ENCODE measurements around the gene SAFB2. TPM values are rescaled to one million over a fixed set of nuclear protein-coding genes. Genes with fewer than 3 reads are reported as not detected.

The SAFB2 gene
- total RNA-seq, 1 donor from 2014 or later: 48.2 TPM

GRCh38 chr19:5558101-5558621, 64.4 kb downstream of the SAFB2 start:
- TF ChIP-seq CTCF (IDR thresholded peaks at IDR 0.05): no peak
- no peaks in the 10 kb centered on the region for H3K4me1 Mint-ChIP-seq (ENCODE audit: low read depth)

GRCh38 chr19:5557691-5558090, 64.9 kb downstream of the SAFB2 start:
- DNase-seq (ENCODE audit: low spot score): no peak
- TF ChIP-seq CTCF (IDR thresholded peaks at IDR 0.05): no peak
- peaks cover 2% of the 10 kb centered on the region for H3K36me3 Mint-ChIP-seq (ENCODE audit: low read depth)
- no peak overlapping the region for H3K4me3 Mint-ChIP-seq (ENCODE audit: unreplicated experiment)
- H3K27ac Mint-ChIP-seq (ENCODE audit: unreplicated experiment): no peak overlapping the region
- H3K27me3 Mint-ChIP-seq (ENCODE audit: low read depth): peaks cover 1% of the 10 kb centered on the region
- H3K9me3 Mint-ChIP-seq (ENCODE audit: low read depth): peaks cover 5% of the 10 kb centered on the region
- H3K4me1 Mint-ChIP-seq (ENCODE audit: low read depth): no peaks in the 10 kb centered on the region

More at GRCh38 chr19:5558101-5558621, 64.4 kb downstream of the SAFB2 start:
- Mint-ChIP-seq H3K4me3 (ENCODE audit: unreplicated experiment) (no peak overlapping the region), H3K36me3 (ENCODE audit: low read depth) (peaks cover 2% of the 10 kb centered on the region), H3K9me3 (ENCODE audit: low read depth) (peaks cover 5% of the 10 kb centered on the region), H3K27ac (ENCODE audit: unreplicated experiment) (no peak overlapping the region), H3K27me3 (ENCODE audit: low read depth) (peaks cover 1% of the 10 kb centered on the region)
- DNase-seq (ENCODE audit: low spot score): no peak

DNA sequence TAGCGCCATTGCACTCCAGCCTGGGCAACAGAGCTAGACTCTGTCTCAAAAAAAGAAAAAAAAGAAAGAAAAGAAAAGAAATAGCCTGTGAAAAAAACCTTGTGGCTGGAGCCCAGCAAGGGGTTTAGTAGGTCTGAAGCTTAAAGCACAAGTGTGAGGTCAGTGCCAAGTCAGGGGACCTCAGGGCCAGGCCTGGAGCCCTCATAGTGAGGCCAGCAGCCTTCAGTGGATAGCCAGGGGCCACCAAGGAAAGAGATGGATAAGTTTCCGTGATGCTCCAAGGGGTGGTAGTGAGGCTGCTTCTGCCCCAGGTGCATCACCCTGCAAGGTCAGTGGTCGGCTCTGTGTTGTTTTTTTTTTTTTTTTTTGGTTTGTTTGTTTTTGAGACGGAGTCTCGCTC, 67.7 kb downstream of the SAFB2 start:
- TF ChIP-seq CTCF (IDR thresholded peaks at IDR 0.05): no peak
- H3K4me3 Mint-ChIP-seq (ENCODE audit: unreplicated experiment): no peak overlapping the region
- no peaks in the 10 kb centered on the region for H3K9me3 Mint-ChIP-seq (ENCODE audit: low read depth)
- no peaks in the 10 kb centered on the region for H3K36me3 Mint-ChIP-seq (ENCODE audit: low read depth)
- no peak overlapping the region for H3K27ac Mint-ChIP-seq (ENCODE audit: unreplicated experiment)
- DNase-seq (ENCODE audit: low spot score): no peak
- H3K4me1 Mint-ChIP-seq (ENCODE audit: low read depth): no peaks in the 10 kb centered on the region
- peaks cover 8% of the 10 kb centered on the region for H3K27me3 Mint-ChIP-seq (ENCODE audit: low read depth)

- Mint-ChIP-seq H3K4me3 (ENCODE audit: unreplicated experiment) (no peak overlapping the region), H3K27ac (ENCODE audit: unreplicated experiment) (no peak overlapping the region), H3K27me3 (ENCODE audit: low read depth) (peaks cover 13% of the 10 kb centered on the region), H3K9me3 (ENCODE audit: low read depth) (no peaks in the 10 kb centered on the region), H3K4me1 (ENCODE audit: low read depth) (no peaks in the 10 kb centered on the region), H3K36me3 (ENCODE audit: low read depth) (no peaks in the 10 kb centered on the region)
- no peak for DNase-seq (ENCODE audit: low spot score)
- no peak for TF ChIP-seq CTCF (IDR thresholded peaks at IDR 0.05)
Measured at GRCh38 chr19:5553892-5554291, 68.7 kb downstream of the SAFB2 start.

GRCh38 chr19:5547881-5548280, 74.7 kb downstream of the SAFB2 start:
- no peaks in the 10 kb centered on the region for H3K4me1 Mint-ChIP-seq (ENCODE audit: low read depth)
- no peak for DNase-seq (ENCODE audit: low spot score)
- TF ChIP-seq CTCF (IDR thresholded peaks at IDR 0.05): peak; percentile 79
- no peaks in the 10 kb centered on the region for H3K9me3 Mint-ChIP-seq (ENCODE audit: low read depth)
- H3K4me3 Mint-ChIP-seq (ENCODE audit: unreplicated experiment): no peak overlapping the region
- H3K36me3 Mint-ChIP-seq (ENCODE audit: low read depth): no peaks in the 10 kb centered on the region
- H3K27ac Mint-ChIP-seq (ENCODE audit: unreplicated experiment): no peak overlapping the region
- H3K27me3 Mint-ChIP-seq (ENCODE audit: low read depth): peaks cover 15% of the 10 kb centered on the region

Data from chondrocyte (in vitro differentiated cells).